Activated T-helper 1 cell treated with anti-CD3 and anti-CD28 coated beads, Interleukin-12 subunit alpha, Interleukin-12 subunit beta, Interleukin-2, Interleukin-4 antibody, amounts not matched to agents 30 ng/mL and 10 ng/mL and 1 ng/mL, durations not matched to agents 14 hours and 24 hours and 36 hours (primary cell): ENCODE results near the gene GPR17. TPM values are rescaled to one million over a fixed set of nuclear protein-coding genes. Genes with fewer than 3 reads are reported as not detected.

ENCODE experiments used
- DNase-seq: peaks from one replicate; pipeline ENCODE4 v3.0.0; 2021; ENCODE audit warnings: low spot score
- H3K27ac Mint-ChIP-seq: one replicate; pipeline ENCODE4 v1.8.0; 2021; ENCODE audit warnings: mild to moderate bottlenecking, mixed read lengths
- H3K27me3 Mint-ChIP-seq: one replicate; pipeline ENCODE4 v1.8.0; 2022; ENCODE audit warnings: mild to moderate bottlenecking, moderate library complexity, mixed read lengths; ENCODE audit not compliant: insufficient read depth
- H3K36me3 Mint-ChIP-seq: one replicate; pipeline ENCODE4 v1.8.0; 2021; ENCODE audit warnings: low read depth, mixed read lengths
- H3K4me1 Mint-ChIP-seq: one replicate; pipeline ENCODE4 v1.8.0; 2021; ENCODE audit warnings: low read depth, mixed read lengths
- H3K4me3 Mint-ChIP-seq: one replicate; pipeline ENCODE4 v1.8.0; 2021; ENCODE audit warnings: mild to moderate bottlenecking, moderate library complexity, mixed read lengths
- H3K9me3 Mint-ChIP-seq: one replicate; pipeline ENCODE4 v1.8.0; 2021; ENCODE audit warnings: mixed read lengths
- intact Hi-C: fragments of 100-400 bp; cut with micrococcal nuclease; formaldehyde crosslinking; loops from one replicate; pipeline ENCODE4 v1.15.1; 2024
- total RNA-seq: library from RNA; stranded (reverse); gene quantifications from 2 replicates; pipeline ENCODE4 v1.2.3, GENCODE V29; 2022

GPR17 gene
- total RNA-seq: not detected in 2 replicates

- H3K4me3 Mint-ChIP-seq: no peak within 1 kb of the TSS
- H3K27ac Mint-ChIP-seq: no peak within 1 kb of the TSS
- H3K36me3 Mint-ChIP-seq: no peaks in the 10 kb centered on the region
- peaks cover 5% of the 10 kb centered on the region for H3K4me1 Mint-ChIP-seq
- intact Hi-C loops: loop anchor here (10.0 kb wide), 1 partner anchor 321 kb away; no protein-coding TSS in a partner anchor
- H3K27me3 Mint-ChIP-seq: no peaks in the 10 kb centered on the region
- no peaks in the 10 kb centered on the region for H3K9me3 Mint-ChIP-seq
- no peak for DNase-seq
These were observed at the start of gene GPR17 for GRCh38 chr2:127645395-127646291. GPR17 (plus strand) TSS chr2:127646153; CDS start chr2:127650736, 4,583 bp downstream.

- no peaks in the 10 kb centered on the region for H3K27me3 Mint-ChIP-seq
- H3K27ac Mint-ChIP-seq: no peak overlapping the region
- peaks cover 3% of the 10 kb centered on the region for H3K9me3 Mint-ChIP-seq
- H3K4me1 Mint-ChIP-seq: peaks cover 7% of the 10 kb centered on the region
- intact Hi-C loops: no loop called here
- H3K36me3 Mint-ChIP-seq: no peaks in the 10 kb centered on the region
- no peak for DNase-seq
- H3K4me3 Mint-ChIP-seq: no peak overlapping the region
These were observed 49.5 kb upstream of the GPR17 start for GRCh38 chr2:127596311-127597045.

- no peak overlapping the region for H3K27ac Mint-ChIP-seq
- no peaks in the 10 kb centered on the region for H3K27me3 Mint-ChIP-seq
- peaks cover 7% of the 10 kb centered on the region for H3K4me1 Mint-ChIP-seq
- peaks cover 10% of the 10 kb centered on the region for H3K9me3 Mint-ChIP-seq
- H3K4me3 Mint-ChIP-seq: no peak overlapping the region
- no peak for DNase-seq
- no peaks in the 10 kb centered on the region for H3K36me3 Mint-ChIP-seq
- intact Hi-C loops: no loop called here
These were observed 48.6 kb upstream of the GPR17 start for GRCh38 chr2:127597046-127597983.

GRCh38 chr2:127597984-127598380 is 48.0 kb upstream of the GPR17 start:
- intact Hi-C loops: no loop called here
- no peak overlapping the region for H3K4me3 Mint-ChIP-seq
- H3K4me1 Mint-ChIP-seq: peaks cover 7% of the 10 kb centered on the region
- peaks cover 12% of the 10 kb centered on the region for H3K9me3 Mint-ChIP-seq
- H3K36me3 Mint-ChIP-seq: peaks cover 1% of the 10 kb centered on the region
- no peaks in the 10 kb centered on the region for H3K27me3 Mint-ChIP-seq
- no peak for DNase-seq
- no peak overlapping the region for H3K27ac Mint-ChIP-seq

GRCh38 chr2:127598711-127599110 is 47.2 kb upstream of the GPR17 start:
- Mint-ChIP-seq H3K9me3 (peaks cover 17% of the 10 kb centered on the region), H3K27me3 (no peaks in the 10 kb centered on the region), H3K4me3 (no peak overlapping the region), H3K36me3 (peaks cover 3% of the 10 kb centered on the region), H3K27ac (no peak overlapping the region), H3K4me1 (peaks cover 7% of the 10 kb centered on the region)
- no peak for DNase-seq
- intact Hi-C loops: no loop called here

GRCh38 chr2:127599211-127599610 is 46.7 kb upstream of the GPR17 start:
- H3K36me3 Mint-ChIP-seq: peaks cover 3% of the 10 kb centered on the region
- intact Hi-C loops: no loop called here

GRCh38 chr2:127604986-127605385 is 41.0 kb upstream of the GPR17 start:
- H3K36me3 Mint-ChIP-seq: peaks cover 3% of the 10 kb centered on the region
- H3K4me1 Mint-ChIP-seq: peaks cover 5% of the 10 kb centered on the region
- no peak for DNase-seq
- H3K4me3 Mint-ChIP-seq: no peak overlapping the region
- no peaks in the 10 kb centered on the region for H3K27me3 Mint-ChIP-seq
- H3K9me3 Mint-ChIP-seq: peaks cover 17% of the 10 kb centered on the region
- intact Hi-C loops: no loop called here
- H3K27ac Mint-ChIP-seq: no peak overlapping the region

More at GRCh38 chr2:127599211-127599610, 46.7 kb upstream of the GPR17 start:
- no peaks in the 10 kb centered on the region for H3K27me3 Mint-ChIP-seq
- DNase-seq: no peak
- no peak overlapping the region for H3K27ac Mint-ChIP-seq
- no peak overlapping the region for H3K4me3 Mint-ChIP-seq
- peaks cover 17% of the 10 kb centered on the region for H3K9me3 Mint-ChIP-seq
- H3K4me1 Mint-ChIP-seq: peaks cover 9% of the 10 kb centered on the region

- Mint-ChIP-seq H3K36me3 (peaks cover 3% of the 10 kb centered on the region), H3K27ac (no peak overlapping the region), H3K9me3 (peaks cover 17% of the 10 kb centered on the region), H3K4me3 (no peak overlapping the region), H3K27me3 (no peaks in the 10 kb centered on the region), H3K4me1 (peaks cover 5% of the 10 kb centered on the region)
- no peak for DNase-seq
- intact Hi-C loops: no loop called here
These were observed 40.2 kb upstream of the GPR17 start for GRCh38 chr2:127605691-127606263.

- no peak for DNase-seq
- no peak overlapping the region for H3K4me3 Mint-ChIP-seq
- H3K27me3 Mint-ChIP-seq: no peaks in the 10 kb centered on the region
These were observed 39.1 kb upstream of the GPR17 start for GRCh38 chr2:127606625-127607398.

GRCh38 chr2:127607399-127607908 is 38.5 kb upstream of the GPR17 start:
- Mint-ChIP-seq H3K27me3 (no peaks in the 10 kb centered on the region), H3K4me1 (peaks cover 5% of the 10 kb centered on the region), H3K36me3 (peaks cover 3% of the 10 kb centered on the region), H3K4me3 (no peak overlapping the region), H3K9me3 (peaks cover 7% of the 10 kb centered on the region), H3K27ac (no peak overlapping the region)
- intact Hi-C loops: no loop called here
- DNase-seq: no peak

More at GRCh38 chr2:127606625-127607398, 39.1 kb upstream of the GPR17 start:
- H3K4me1 Mint-ChIP-seq: peaks cover 5% of the 10 kb centered on the region
- no peak overlapping the region for H3K27ac Mint-ChIP-seq
- intact Hi-C loops: no loop called here
- peaks cover 3% of the 10 kb centered on the region for H3K36me3 Mint-ChIP-seq
- H3K9me3 Mint-ChIP-seq: peaks cover 11% of the 10 kb centered on the region
